Panc1 (cell line): ENCODE measurements around the gene FBRSL1.

Source experiments
- CTCF ChIP-seq: fragments of 450-650 bp; IDR thresholded peaks from 2 replicates; pipeline ENCODE4 v1.5.1; 2017; ENCODE audit warnings: mild to moderate bottlenecking
- POLR2AphosphoS5 ChIP-seq: IDR thresholded peaks from 2 replicates; pipeline ENCODE4 v1.6.1; 2012; ENCODE audit warnings: mild to moderate bottlenecking, low read depth, low read length, moderate library complexity
- REST ChIP-seq, 2 experiments: IDR thresholded peaks; 2 replicates each; pipeline ENCODE4 v1.6.1; 2011 to 2012; ENCODE audit warnings: low read depth in 2 of 2, control low read depth in 1 of 2, low read length in 1 of 2, mild to moderate bottlenecking in 1 of 2, moderate library complexity in 1 of 2; ENCODE audit not compliant: insufficient read depth in 1 of 2
- SIN3A ChIP-seq: IDR thresholded peaks from 2 replicates; pipeline ENCODE4 v1.6.1; 2012; ENCODE audit warnings: low read depth, mild to moderate bottlenecking, low read length, moderate library complexity, borderline replicate concordance; ENCODE audit not compliant: insufficient read depth

- no peak for TF ChIP-seq CTCF
- no peak for TF ChIP-seq POLR2AphosphoS5
- TF ChIP-seq SIN3A, result no peak
- no peak for TF ChIP-seq REST (IDR thresholded peaks at IDR 0.05; ENCODE audit: insufficient read depth in 1 of 2, low read depth in 2 of 2, low read length in 1 of 2)
Measured at GRCh38 chr12:132452596-132453350, 37.2 kb upstream of the FBRSL1 start.
